GM23248 (cell line): Measurements from ENCODE around the gene LRATD1.

Source experiments
- EZH2 ChIP-seq: fragments of 200-600 bp; sonication (generic); IDR thresholded peaks from 2 replicates; pipeline ENCODE4 v1.6.1; 2018; ENCODE audit warnings: antibody characterized with exemption, mild to moderate bottlenecking; ENCODE audit not compliant: insufficient read depth, poor library complexity, severe bottlenecking
- EZH2phosphoT487 ChIP-seq: fragments of 200-600 bp; sonication (generic); IDR thresholded peaks from 2 replicates; pipeline ENCODE4 v1.6.1; 2018; ENCODE audit warnings: antibody characterized with exemption, moderate library complexity, mild to moderate bottlenecking, low read depth; ENCODE audit not compliant: insufficient read depth

DNA sequence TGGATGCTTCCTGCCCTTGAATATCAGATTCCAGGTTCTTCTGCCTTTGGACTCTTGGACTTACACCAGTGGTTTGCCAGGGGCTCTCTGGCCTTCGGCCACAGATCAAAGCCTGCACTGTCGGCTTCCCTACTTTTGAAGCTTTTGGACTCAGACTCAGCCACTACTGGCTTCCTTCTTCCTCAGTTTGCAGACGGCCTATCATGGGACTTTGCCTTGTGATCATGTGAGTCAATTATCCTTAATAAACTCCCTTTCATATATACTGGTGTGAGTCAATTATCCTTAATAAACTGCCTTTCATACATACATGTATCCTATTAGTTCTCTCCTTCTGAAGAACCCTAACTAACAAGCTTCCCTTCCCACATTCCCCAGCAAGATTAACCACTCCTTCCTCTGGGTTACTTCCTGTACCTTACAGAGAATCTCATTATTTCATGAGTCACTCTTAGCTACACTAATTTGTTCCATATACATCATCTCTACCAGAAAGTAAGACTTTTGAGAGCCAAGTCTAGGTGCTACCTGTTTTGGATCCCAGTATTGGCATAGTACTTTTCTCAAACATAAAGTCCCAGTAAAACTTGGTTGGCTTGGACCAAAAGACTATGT is 31.3 kb upstream of the LRATD1 start:
- no peak for TF ChIP-seq EZH2phosphoT487
- no peak for TF ChIP-seq EZH2
